Sigmoid colon (tissue), 4 donors: ENCODE data around the gene BLTP1.

ENCODE experiments used
- EP300 ChIP-seq, 4 donors: sonication (generic); formaldehyde crosslinking; IDR thresholded peaks; one replicate each; pipeline ENCODE4 v1.6.1; 2017; ENCODE audit warnings: antibody characterized with exemption in 4 of 4
- POLR2A ChIP-seq, 2 donors: fragments of 450-650 bp; IDR thresholded peaks; one replicate each; pipeline ENCODE4 v1.6.1; 2016; ENCODE audit warnings: antibody characterized with exemption in 2 of 2, mild to moderate bottlenecking in 2 of 2, moderate library complexity in 2 of 2
- POLR2AphosphoS5 ChIP-seq, 4 donors: sonication (generic); formaldehyde crosslinking; IDR thresholded peaks; one replicate each; pipeline ENCODE4 v1.6.1; 2017; ENCODE audit warnings: antibody characterized with exemption in 4 of 4
- TF ChIP-seq, protein P1 (sequence below), 4 experiments: fragments of 450-650 bp in 3 of 4; fragments of 200-600 bp in 1 of 4; IDR thresholded peaks; one replicate each; pipeline ENCODE4 v1.5.1; 2016 to 2019; ENCODE audit warnings: antibody characterized with exemption in 4 of 4, mild to moderate bottlenecking in 3 of 4, moderate library complexity in 2 of 4

- no peak for TF ChIP-seq POLR2A (IDR thresholded peaks at IDR 0.05)
- TF ChIP-seq, protein P1, sequence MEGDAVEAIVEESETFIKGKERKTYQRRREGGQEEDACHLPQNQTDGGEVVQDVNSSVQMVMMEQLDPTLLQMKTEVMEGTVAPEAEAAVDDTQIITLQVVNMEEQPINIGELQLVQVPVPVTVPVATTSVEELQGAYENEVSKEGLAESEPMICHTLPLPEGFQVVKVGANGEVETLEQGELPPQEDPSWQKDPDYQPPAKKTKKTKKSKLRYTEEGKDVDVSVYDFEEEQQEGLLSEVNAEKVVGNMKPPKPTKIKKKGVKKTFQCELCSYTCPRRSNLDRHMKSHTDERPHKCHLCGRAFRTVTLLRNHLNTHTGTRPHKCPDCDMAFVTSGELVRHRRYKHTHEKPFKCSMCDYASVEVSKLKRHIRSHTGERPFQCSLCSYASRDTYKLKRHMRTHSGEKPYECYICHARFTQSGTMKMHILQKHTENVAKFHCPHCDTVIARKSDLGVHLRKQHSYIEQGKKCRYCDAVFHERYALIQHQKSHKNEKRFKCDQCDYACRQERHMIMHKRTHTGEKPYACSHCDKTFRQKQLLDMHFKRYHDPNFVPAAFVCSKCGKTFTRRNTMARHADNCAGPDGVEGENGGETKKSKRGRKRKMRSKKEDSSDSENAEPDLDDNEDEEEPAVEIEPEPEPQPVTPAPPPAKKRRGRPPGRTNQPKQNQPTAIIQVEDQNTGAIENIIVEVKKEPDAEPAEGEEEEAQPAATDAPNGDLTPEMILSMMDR (IDR thresholded peaks at IDR 0.05), result no peak
- TF ChIP-seq POLR2AphosphoS5 (IDR thresholded peaks at IDR 0.05), result no peak
- no peak for TF ChIP-seq EP300 (IDR thresholded peaks at IDR 0.05)
These were observed 11.3 kb upstream of the BLTP1 start for GRCh38 chr4:122140834-122141233.
